ENCODE results near the gene XYLT2. TPM values are rescaled to one million over a fixed set of nuclear protein-coding genes. Genes with fewer than 3 reads are reported as not detected.

XYLT2 gene
- total and polyA plus RNA-seq, 2 of the 8 experiments (the other 6 are each of a cell fraction or from before 2014, with no cell fraction given): 28.0 to 29.9 TPM

DNA sequence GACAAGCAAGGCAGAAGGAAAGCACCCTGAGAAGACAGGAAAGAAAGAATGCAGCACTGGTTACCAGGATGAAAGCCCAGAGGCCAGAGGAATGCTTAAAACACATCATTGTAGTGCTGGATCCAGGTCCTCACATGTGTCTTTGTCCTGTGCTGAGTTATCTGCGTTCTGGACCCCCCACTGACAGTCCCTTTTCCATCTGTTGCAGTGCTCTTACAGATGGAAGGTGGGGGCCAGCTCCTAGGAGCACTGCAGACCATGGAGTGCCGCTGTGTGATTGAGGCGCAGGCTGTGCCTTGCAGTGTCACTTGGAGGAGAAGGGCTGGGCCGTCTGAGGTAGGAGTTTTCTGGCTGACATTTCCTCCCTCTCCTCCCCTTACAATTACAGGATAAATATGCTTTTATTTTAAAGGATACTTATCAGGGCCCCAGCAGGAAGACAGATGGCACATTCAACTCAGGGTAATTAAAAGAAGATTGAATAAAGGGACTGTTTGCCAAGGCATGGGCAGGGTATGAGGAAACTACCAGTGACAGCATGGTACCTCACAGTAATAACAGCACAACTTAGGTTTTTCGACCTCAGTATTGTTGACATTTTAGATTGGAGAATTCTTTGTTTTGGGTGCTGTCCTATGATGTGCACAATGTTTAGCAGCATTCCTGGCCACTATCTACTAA is 30.1 kb downstream of the XYLT2 start (continued):
- TF ChIP-seq NRF1 (IDR thresholded peaks at IDR 0.05; ENCODE audit: low read depth, low read length) (no peak), KDM4A (IDR thresholded peaks at IDR 0.05; ENCODE audit: low read depth, low read length, severe bottlenecking) (no peak), RNF2 (IDR thresholded peaks at IDR 0.05; ENCODE audit: borderline replicate concordance, low read depth, low read length, missing control alignments, poor library complexity, severe bottlenecking) (no peak)
